ENCODE measurements around the gene SYNE2. TPM values are rescaled to one million over a fixed set of nuclear protein-coding genes. Genes with fewer than 3 reads are reported as not detected.

Gene SYNE2
- total RNA-seq, 2 experiments from 2014 or later = 150 to 212 TPM

- Histone ChIP-seq H3K4me2 (ENCODE audit: low read length) (no peak overlapping the region), H3K4me1 (ENCODE audit: insufficient read depth, low read length, poor library complexity, severe bottlenecking) (no peaks in the 10 kb centered on the region), H3K9me2 (ENCODE audit: insufficient read depth, low read length) (no peaks in the 10 kb centered on the region), H3K9me3 (ENCODE audit: low read length) (no peaks in the 10 kb centered on the region), H3K27ac (ENCODE audit: low read depth, low read length, poor library complexity, severe bottlenecking) (no peak overlapping the region), H2AFZ (ENCODE audit: low read length) (no peak overlapping the region), H3K79me2 (ENCODE audit: insufficient read depth, low read depth, low read length) (no peaks in the 10 kb centered on the region), H3K4me3 (ENCODE audit: low read depth, low read length, poor library complexity, severe bottlenecking) (no peak overlapping the region), H4K20me1 (ENCODE audit: insufficient read depth, low read length) (no peaks in the 10 kb centered on the region), H3K36me3 (ENCODE audit: insufficient read depth, low read length) (peaks cover 90% of the 10 kb centered on the region)
- TF ChIP-seq CTCF (conservative IDR thresholded peaks at IDR 0.05; ENCODE audit: low read length) (no peak), EZH2phosphoT487 (IDR thresholded peaks at IDR 0.05; ENCODE audit: borderline replicate concordance, low read depth, low read length) (no peak)
- no TSS peak for BruUV-seq (replicated peaks)
- intact Hi-C loops (cut with micrococcal nuclease; ENCODE audit: unreplicated experiment) = no loop called here
- CTCF ChIA-PET (ENCODE audit: unreplicated experiment) = no interaction called here
- POLR2A ChIA-PET = interaction anchor here (1.0 to 1.5 kb wide), 2 partner anchors 12 to 17 kb away, joined by 3 to 4 read pairs; no protein-coding TSS in a partner anchor
- DNase-seq (ENCODE audit: low spot score) = no peak
Measured at GRCh38 chr14:63949696-63950095, 96.9 kb downstream of the SYNE2 start.

GRCh38 chr14:63951021-63951420 is 98.2 kb downstream of the SYNE2 start:
- no peak for TF ChIP-seq CTCF (conservative IDR thresholded peaks at IDR 0.05; ENCODE audit: low read length)
- TF ChIP-seq EZH2phosphoT487 (IDR thresholded peaks at IDR 0.05; ENCODE audit: borderline replicate concordance, low read depth, low read length) = no peak
- Histone ChIP-seq H4K20me1 (ENCODE audit: insufficient read depth, low read length) (no peaks in the 10 kb centered on the region), H3K9me3 (ENCODE audit: low read length) (no peaks in the 10 kb centered on the region), H3K9me2 (ENCODE audit: insufficient read depth, low read length) (no peaks in the 10 kb centered on the region), H3K36me3 (ENCODE audit: insufficient read depth, low read length) (peaks cover 90% of the 10 kb centered on the region), H3K27ac (ENCODE audit: low read depth, low read length, poor library complexity, severe bottlenecking) (no peak overlapping the region), H3K4me2 (ENCODE audit: low read length) (no peak overlapping the region), H3K79me2 (ENCODE audit: insufficient read depth, low read depth, low read length) (no peaks in the 10 kb centered on the region), H3K4me3 (ENCODE audit: low read depth, low read length, poor library complexity, severe bottlenecking) (no peak overlapping the region), H3K4me1 (ENCODE audit: insufficient read depth, low read length, poor library complexity, severe bottlenecking) (no peaks in the 10 kb centered on the region), H2AFZ (ENCODE audit: low read length) (no peak overlapping the region)
- no TSS peak for BruUV-seq (replicated peaks)
- intact Hi-C loops (cut with micrococcal nuclease; ENCODE audit: unreplicated experiment) = no loop called here
- CTCF ChIA-PET (ENCODE audit: unreplicated experiment) = no interaction called here
- POLR2A ChIA-PET = interaction anchor here (0.6 to 0.9 kb wide), 4 partner anchors 12 to 969 kb away, joined by 3 to 5 read pairs (median 4); no protein-coding TSS in a partner anchor
- DNase-seq (ENCODE audit: low spot score) = no peak

- Histone ChIP-seq H3K9me2 (ENCODE audit: insufficient read depth, low read length) (no peaks in the 10 kb centered on the region), H3K4me2 (ENCODE audit: low read length) (no peak overlapping the region), H3K27ac (ENCODE audit: low read depth, low read length, poor library complexity, severe bottlenecking) (no peak overlapping the region), H2AFZ (ENCODE audit: low read length) (no peak overlapping the region), H3K4me1 (ENCODE audit: insufficient read depth, low read length, poor library complexity, severe bottlenecking) (no peaks in the 10 kb centered on the region), H3K79me2 (ENCODE audit: insufficient read depth, low read depth, low read length) (no peaks in the 10 kb centered on the region), H3K4me3 (ENCODE audit: low read depth, low read length, poor library complexity, severe bottlenecking) (no peak overlapping the region), H3K36me3 (ENCODE audit: insufficient read depth, low read length) (peaks cover 91% of the 10 kb centered on the region), H3K9me3 (ENCODE audit: low read length) (no peaks in the 10 kb centered on the region), H4K20me1 (ENCODE audit: insufficient read depth, low read length) (no peaks in the 10 kb centered on the region)
- ChIA-PET POLR2A (interaction anchor here (0.6 kb wide), 1 partner anchor 12 kb away, joined by 4 read pairs; no protein-coding TSS in a partner anchor), CTCF (ENCODE audit: unreplicated experiment) (no interaction called here)
- intact Hi-C loops (cut with micrococcal nuclease; ENCODE audit: unreplicated experiment) = no loop called here
- no peak for DNase-seq (ENCODE audit: low spot score)
- no TSS peak for BruUV-seq (replicated peaks)
- TF ChIP-seq CTCF (conservative IDR thresholded peaks at IDR 0.05; ENCODE audit: low read length) (no peak), EZH2phosphoT487 (IDR thresholded peaks at IDR 0.05; ENCODE audit: borderline replicate concordance, low read depth, low read length) (no peak)
Measured at GRCh38 chr14:63951429-63951828, 98.6 kb downstream of the SYNE2 start.
